Natural killer cell treated with Interleukin-12 subunit alpha and Interleukin-12 subunit beta and Interleukin-15 and Interleukin-18, amount 100 ng/mL, for 72 hours (primary cell): ENCODE results near the gene MTHFD1L. TPM values are rescaled to one million over a fixed set of nuclear protein-coding genes. Genes with fewer than 3 reads are reported as not detected.

Source experiments
- ATAC-seq, 2 donors: fragments of 150-1000 bp; cut with Tn5 transposase in 1 of 2; sonication (Bioruptor Pico), chemical (Tn5 transposase) in 1 of 2; 2 replicates each; pipeline ENCODE4 v1.10.0; 2021
- DNase-seq: peaks from one replicate; pipeline ENCODE4 v3.0.0; 2022; ENCODE audit warnings: low spot score
- H3K27ac Mint-ChIP-seq, 2 donors: 1 replicate in 1 of 2; 2 replicates in 1 of 2; pipeline ENCODE4 v1.8.0; 2022; ENCODE audit warnings: mixed read lengths in 2 of 2, mild to moderate bottlenecking in 1 of 2, moderate library complexity in 1 of 2
- H3K27me3 Mint-ChIP-seq, 2 donors: 1 replicate in 1 of 2; 2 replicates in 1 of 2; pipeline ENCODE4 v1.8.0; 2022; ENCODE audit warnings: mixed read lengths in 2 of 2
- H3K36me3 Mint-ChIP-seq: one replicate; pipeline ENCODE4 v1.8.0; 2022; ENCODE audit warnings: mixed read lengths
- H3K4me1 Mint-ChIP-seq, 2 donors: 1 replicate in 1 of 2; 2 replicates in 1 of 2; pipeline ENCODE4 v1.8.0; 2022; ENCODE audit warnings: low read depth in 2 of 2, mixed read lengths in 2 of 2, mild to moderate bottlenecking in 1 of 2
- H3K4me3 Mint-ChIP-seq: one replicate; pipeline ENCODE4 v1.8.0; 2022; ENCODE audit warnings: mixed read lengths
- H3K9me3 Mint-ChIP-seq: 2 replicates; pipeline ENCODE4 v1.8.0; 2022; ENCODE audit warnings: mixed read lengths
- total RNA-seq, 2 donors: library from RNA; stranded (reverse); gene quantifications; one replicate each; pipeline ENCODE4 v1.2.3, GENCODE V29; 2022

Gene MTHFD1L
- total RNA-seq, 2 donors from 2014 or later = 47.2 to 119 TPM

GRCh38 chr6:150919938-150920337, 54.4 kb downstream of the MTHFD1L start:
- Mint-ChIP-seq H3K36me3 (no peaks in the 10 kb centered on the region), H3K27ac (no peak overlapping the region), H3K4me3 (no peak overlapping the region), H3K4me1 (no peaks in the 10 kb centered on the region), H3K27me3 (no peaks in the 10 kb centered on the region), H3K9me3 (no peaks in the 10 kb centered on the region)
- ATAC-seq (peak in 1 of 2 donors; percentile 60), DNase-seq (no peak)

GRCh38 chr6:150922137-150922536, 56.6 kb downstream of the MTHFD1L start:
- H3K27me3 Mint-ChIP-seq = no peaks in the 10 kb centered on the region
- H3K4me1 Mint-ChIP-seq = no peaks in the 10 kb centered on the region
- no peak for DNase-seq
- H3K27ac Mint-ChIP-seq = no peak overlapping the region
- H3K36me3 Mint-ChIP-seq = peaks cover 7% of the 10 kb centered on the region
- H3K9me3 Mint-ChIP-seq = no peaks in the 10 kb centered on the region
- no peak overlapping the region for H3K4me3 Mint-ChIP-seq
- no peak for ATAC-seq

- Mint-ChIP-seq H3K4me1 (no peaks in the 10 kb centered on the region), H3K27ac (no peak overlapping the region), H3K9me3 (no peaks in the 10 kb centered on the region), H3K36me3 (peaks cover 7% of the 10 kb centered on the region), H3K4me3 (no peak overlapping the region), H3K27me3 (no peaks in the 10 kb centered on the region)
- DNase-seq (no peak), ATAC-seq (peak in 1 of 2 donors; percentile 24)
Measured at GRCh38 chr6:150924808-150925589, 59.5 kb downstream of the MTHFD1L start.

GRCh38 chr6:150925590-150925928, 60.1 kb downstream of the MTHFD1L start:
- Mint-ChIP-seq H3K27me3 (no peaks in the 10 kb centered on the region), H3K27ac (no peak overlapping the region), H3K4me3 (no peak overlapping the region), H3K4me1 (no peaks in the 10 kb centered on the region), H3K9me3 (no peaks in the 10 kb centered on the region), H3K36me3 (peaks cover 7% of the 10 kb centered on the region)
- DNase-seq (no peak), ATAC-seq (no peak)

- Mint-ChIP-seq H3K4me1 (no peaks in the 10 kb centered on the region), H3K27me3 (no peaks in the 10 kb centered on the region), H3K4me3 (no peak overlapping the region), H3K36me3 (peaks cover 7% of the 10 kb centered on the region), H3K9me3 (no peaks in the 10 kb centered on the region), H3K27ac (no peak overlapping the region)
- ATAC-seq (no peak), DNase-seq (no peak)
Measured at GRCh38 chr6:150925976-150926375, 60.5 kb downstream of the MTHFD1L start.

GRCh38 chr6:150928882-150929281, 63.4 kb downstream of the MTHFD1L start:
- ATAC-seq (no peak), DNase-seq (no peak)
- no peaks in the 10 kb centered on the region for H3K4me1 Mint-ChIP-seq
- no peaks in the 10 kb centered on the region for H3K27me3 Mint-ChIP-seq
- H3K9me3 Mint-ChIP-seq = no peaks in the 10 kb centered on the region
- no peak overlapping the region for H3K4me3 Mint-ChIP-seq
- H3K36me3 Mint-ChIP-seq = peaks cover 7% of the 10 kb centered on the region
- no peak overlapping the region for H3K27ac Mint-ChIP-seq

- Mint-ChIP-seq H3K27me3 (no peaks in the 10 kb centered on the region), H3K27ac (no peak overlapping the region), H3K9me3 (no peaks in the 10 kb centered on the region), H3K4me3 (no peak overlapping the region), H3K4me1 (no peaks in the 10 kb centered on the region), H3K36me3 (peaks cover 7% of the 10 kb centered on the region)
- ATAC-seq (no peak), DNase-seq (no peak)
Measured at GRCh38 chr6:150929416-150929815, 63.9 kb downstream of the MTHFD1L start.

- DNase-seq = no peak
Measured at GRCh38 chr6:150930841-150931240, 65.3 kb downstream of the MTHFD1L start.

GRCh38 chr6:150931405-150931804, 65.9 kb downstream of the MTHFD1L start:
- no peak overlapping the region for H3K4me3 Mint-ChIP-seq
- H3K4me1 Mint-ChIP-seq = no peaks in the 10 kb centered on the region
- ATAC-seq = no peak
- no peaks in the 10 kb centered on the region for H3K27me3 Mint-ChIP-seq
- H3K27ac Mint-ChIP-seq = no peak overlapping the region
- no peak for DNase-seq
- H3K9me3 Mint-ChIP-seq = no peaks in the 10 kb centered on the region
- peaks cover 1% of the 10 kb centered on the region for H3K36me3 Mint-ChIP-seq

More at GRCh38 chr6:150930841-150931240, 65.3 kb downstream of the MTHFD1L start:
- Mint-ChIP-seq H3K4me1 (no peaks in the 10 kb centered on the region), H3K9me3 (no peaks in the 10 kb centered on the region), H3K27ac (no peak overlapping the region), H3K36me3 (peaks cover 7% of the 10 kb centered on the region), H3K4me3 (no peak overlapping the region), H3K27me3 (no peaks in the 10 kb centered on the region)
- ATAC-seq = no peak

GRCh38 chr6:150932996-150933395, 67.5 kb downstream of the MTHFD1L start:
- Mint-ChIP-seq H3K36me3 (no peaks in the 10 kb centered on the region), H3K9me3 (no peaks in the 10 kb centered on the region), H3K4me3 (no peak overlapping the region), H3K4me1 (no peaks in the 10 kb centered on the region), H3K27ac (no peak overlapping the region), H3K27me3 (no peaks in the 10 kb centered on the region)
- ATAC-seq = no peak
- no peak for DNase-seq

- Mint-ChIP-seq H3K27me3 (no peaks in the 10 kb centered on the region), H3K9me3 (no peaks in the 10 kb centered on the region), H3K4me3 (no peak overlapping the region), H3K27ac (no peak overlapping the region), H3K4me1 (no peaks in the 10 kb centered on the region), H3K36me3 (no peaks in the 10 kb centered on the region)
- DNase-seq = no peak
- ATAC-seq = no peak
Measured at GRCh38 chr6:150934380-150934779, 68.9 kb downstream of the MTHFD1L start.

- H3K27ac Mint-ChIP-seq = no peak overlapping the region
- ATAC-seq = no peak
- no peaks in the 10 kb centered on the region for H3K4me1 Mint-ChIP-seq
- no peaks in the 10 kb centered on the region for H3K27me3 Mint-ChIP-seq
- peaks cover 4% of the 10 kb centered on the region for H3K36me3 Mint-ChIP-seq
- DNase-seq = no peak
- no peaks in the 10 kb centered on the region for H3K9me3 Mint-ChIP-seq
- no peak overlapping the region for H3K4me3 Mint-ChIP-seq
Measured at GRCh38 chr6:150936021-150936555, 70.6 kb downstream of the MTHFD1L start.

- Mint-ChIP-seq H3K4me3 (no peak overlapping the region), H3K36me3 (peaks cover 4% of the 10 kb centered on the region)
Measured at GRCh38 chr6:150937132-150937906, 71.8 kb downstream of the MTHFD1L start.

GRCh38 chr6:150939399-150939798, 73.9 kb downstream of the MTHFD1L start:
- H3K4me1 Mint-ChIP-seq = no peaks in the 10 kb centered on the region
- H3K36me3 Mint-ChIP-seq = peaks cover 4% of the 10 kb centered on the region
- DNase-seq = no peak
- ATAC-seq = no peak
- H3K27ac Mint-ChIP-seq = no peak overlapping the region
- no peaks in the 10 kb centered on the region for H3K27me3 Mint-ChIP-seq
- no peak overlapping the region for H3K4me3 Mint-ChIP-seq
- H3K9me3 Mint-ChIP-seq = no peaks in the 10 kb centered on the region

More at GRCh38 chr6:150937132-150937906, 71.8 kb downstream of the MTHFD1L start:
- no peaks in the 10 kb centered on the region for H3K27me3 Mint-ChIP-seq
- DNase-seq = no peak
- no peaks in the 10 kb centered on the region for H3K4me1 Mint-ChIP-seq
- no peak overlapping the region for H3K27ac Mint-ChIP-seq
- no peak for ATAC-seq
- H3K9me3 Mint-ChIP-seq = no peaks in the 10 kb centered on the region
